GM12891 (cell line): Measurements from ENCODE around the gene LST1.
"Not testable (repeated sequence)": the region's sequence is repeated elsewhere in the genome, so short reads cannot be mapped to it uniquely, and the experiment has no call there.

Source experiments
- POLR2A ChIP-seq: IDR thresholded peaks from 2 replicates; pipeline ENCODE4 v1.6.1; 2011; ENCODE audit warnings: low read depth, low read length, control low read depth
- POLR2AphosphoS5 ChIP-seq: IDR thresholded peaks from 2 replicates; pipeline ENCODE4 v1.6.1; 2011; ENCODE audit warnings: low read depth, low read length, control low read depth
- POU2F2 ChIP-seq: IDR thresholded peaks from 2 replicates; pipeline ENCODE4 v1.6.1; 2011; ENCODE audit warnings: low read depth, mild to moderate bottlenecking, control low read depth, low read length, moderate library complexity
- SPI1 ChIP-seq: IDR thresholded peaks from 2 replicates; pipeline ENCODE4 v1.6.1; 2011; ENCODE audit warnings: low read depth, low read length, control low read depth
- TAF1 ChIP-seq: IDR thresholded peaks from 2 replicates; pipeline ENCODE4 v1.6.1; 2011; ENCODE audit warnings: low read depth, low read length, control low read depth

DNA sequence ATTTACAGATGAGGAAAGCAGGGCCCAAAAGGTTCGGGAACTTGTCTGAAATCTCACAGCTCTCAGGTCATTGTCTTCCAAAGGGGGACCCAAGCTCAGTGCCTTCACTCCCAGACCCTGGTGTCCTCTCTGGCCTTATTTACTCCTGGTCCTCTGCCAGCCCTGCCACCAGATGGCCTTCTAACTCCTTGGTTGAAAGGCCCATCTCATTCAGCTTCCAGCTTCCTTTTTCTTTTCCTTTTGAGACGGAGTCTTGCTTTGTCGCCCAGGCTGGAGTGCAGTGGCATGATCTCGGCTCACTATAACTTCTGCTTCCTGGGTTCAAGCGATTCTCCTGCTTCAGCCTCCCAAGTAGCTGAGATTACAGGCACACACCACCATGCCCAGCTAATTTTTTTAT is 34.7 kb upstream of the LST1 start:
- not testable (repeated sequence) for TF ChIP-seq POLR2AphosphoS5, POLR2A, POU2F2, TAF1, SPI1
